ENCODE results near the gene VIPAS39.

Gene VIPAS39

GRCh38 chr14:77457115-77457521, 283 bp downstream of the VIPAS39 start:
- peak overlapping the region; percentile 79 for H3K4me3 ChIP-seq (ENCODE audit: low read depth, low read length)
- TF ChIP-seq CTCF (IDR thresholded peaks at IDR 0.05; ENCODE audit: borderline replicate concordance, insufficient read depth, low read depth, low read length): no peak

GRCh38 chr14:77455966-77456640, 1.3 kb downstream of the VIPAS39 start:
- H3K4me3 ChIP-seq (ENCODE audit: low read depth, low read length): no peak overlapping the region

GRCh38 chr14:77442196-77442595, 15.2 kb downstream of the VIPAS39 start:
- no peak for TF ChIP-seq CTCF (IDR thresholded peaks at IDR 0.05; ENCODE audit: borderline replicate concordance, insufficient read depth, low read depth, low read length)
- no peak overlapping the region for H3K4me3 ChIP-seq (ENCODE audit: low read depth, low read length)

More at GRCh38 chr14:77455966-77456640, 1.3 kb downstream of the VIPAS39 start:
- no peak for TF ChIP-seq CTCF (IDR thresholded peaks at IDR 0.05; ENCODE audit: borderline replicate concordance, insufficient read depth, low read depth, low read length)

GRCh38 chr14:77439861-77440260, 17.5 kb downstream of the VIPAS39 start:
- H3K4me3 ChIP-seq (ENCODE audit: low read depth, low read length): no peak overlapping the region
- no peak for TF ChIP-seq CTCF (IDR thresholded peaks at IDR 0.05; ENCODE audit: borderline replicate concordance, insufficient read depth, low read depth, low read length)

- TF ChIP-seq CTCF (IDR thresholded peaks at IDR 0.05; ENCODE audit: borderline replicate concordance, insufficient read depth, low read depth, low read length): no peak
- H3K4me3 ChIP-seq (ENCODE audit: low read depth, low read length): no peak overlapping the region
Observed at GRCh38 chr14:77438596-77438995, 18.8 kb downstream of the VIPAS39 start.

- H3K4me3 ChIP-seq (ENCODE audit: low read depth, low read length): no peak overlapping the region
- TF ChIP-seq CTCF (IDR thresholded peaks at IDR 0.05; ENCODE audit: borderline replicate concordance, insufficient read depth, low read depth, low read length): no peak
Observed at GRCh38 chr14:77436042-77436441, 21.4 kb downstream of the VIPAS39 start.

- no peak for TF ChIP-seq CTCF (IDR thresholded peaks at IDR 0.05; ENCODE audit: borderline replicate concordance, insufficient read depth, low read depth, low read length)
- no peak overlapping the region for H3K4me3 ChIP-seq (ENCODE audit: low read depth, low read length)
Observed at GRCh38 chr14:77426396-77426795, 31.0 kb downstream of the VIPAS39 start.

Measured in GM12875 (cell line).